ENCODE measurements around the gene HSPB9. TPM values are rescaled to one million over a fixed set of nuclear protein-coding genes. Genes with fewer than 3 reads are reported as not detected.

The HSPB9 gene
- total and polyA plus RNA-seq, 9 of the 15 experiments (the other 6 are each of a cell fraction or from before 2014, with no cell fraction given) = 0.04 to 0.16 (median 0.08) TPM; not detected in 3

DNA sequence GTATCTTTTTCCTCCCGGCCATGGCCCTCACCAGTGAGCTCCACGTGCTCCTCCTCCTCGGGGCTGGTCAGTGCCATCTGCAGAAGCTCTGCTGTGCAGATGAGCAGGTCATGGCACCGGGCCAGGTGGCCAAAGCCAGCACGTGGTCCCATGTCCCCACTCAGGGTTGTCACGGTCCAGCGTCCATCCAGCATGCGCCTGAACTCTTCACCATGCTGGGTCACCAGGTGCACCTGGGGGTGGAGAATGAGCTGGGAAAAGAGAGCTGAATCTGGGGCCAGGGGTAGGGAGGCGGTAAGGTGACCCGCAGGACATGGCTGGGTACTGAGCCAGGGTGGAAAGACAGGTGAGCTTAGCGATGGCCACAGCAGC lies 11.4 kb upstream of the HSPB9 start:
- Histone ChIP-seq H3K9me3 (replicated peaks; ENCODE audit: control insufficient read depth, insufficient read depth, low read depth, low read length) (no peaks in the 10 kb centered on the region), H4K20me1 (replicated peaks; ENCODE audit: control insufficient read depth, insufficient read depth, low read length) (no peaks in the 10 kb centered on the region), H3K27me3 (ENCODE audit: control insufficient read depth in 2 of 2, insufficient read depth in 2 of 2, low read length in 2 of 2) (no peaks in the 10 kb centered on the region), H3K79me2 (ENCODE audit: control insufficient read depth, insufficient read depth, low read length) (no peaks in the 10 kb centered on the region), H3K4me1 (replicated peaks in 1 of 2; ENCODE audit: control insufficient read depth in 2 of 2, insufficient read depth in 2 of 2, low read length in 2 of 2) (peaks cover 12 to 54% of the 10 kb centered on the region in 2 experiments; a peak in 4 of 5 replicates), H3K4me3 (no peak overlapping the region), H3K9ac (ENCODE audit: insufficient read depth in 1 of 2, low read depth in 2 of 2, low read length in 2 of 2) (no peak overlapping the region; a peak in 1 of 4 replicates), H3K27ac (ENCODE audit: extremely low read depth, low read depth, low read length) (no peak overlapping the region), H2AFZ (ENCODE audit: low read depth, low read length) (no peak overlapping the region), H3K36me3 (ENCODE audit: control insufficient read depth, insufficient read depth, low read length) (peaks cover 29% of the 10 kb centered on the region; the same call in 2 of the 3 replicates), H3K9me1 (ENCODE audit: control insufficient read depth, insufficient read depth, low read length) (no peaks in the 10 kb centered on the region), H3K4me2 (ENCODE audit: insufficient read depth, low read length) (no peak overlapping the region)
- DNase-seq (ENCODE audit: extremely low read depth in 1 of 4, low spot score in 3 of 4) (no peak), FAIRE-seq (no peak), ATAC-seq (no peak)
- BruUV-seq (replicated peaks) = no TSS peak
- ChIA-PET CTCF (ENCODE audit: low intra/inter-chr PET ratio) (interaction anchor here (0.6 kb wide), 1 partner anchor 91 kb away, joined by 3 read pairs; the partner anchor contains the start of gene NKIRAS2), POLR2A (interaction anchor here (0.7 to 2.0 kb wide), 3 partner anchors 9 to 146 kb away, joined by 3 to 6 read pairs (median 3); partner anchors contain the start of gene KAT2A)
- TF ChIP-seq POLR2G (IDR thresholded peaks at IDR 0.05; ENCODE audit: low read depth, low read length) (0 out of 2 replicates have a peak, but pooled peaks have one; percentile 3), NFIC (IDR thresholded peaks at IDR 0.05) (peak; percentile 81), TCF7L2 (IDR thresholded peaks at IDR 0.05; ENCODE audit: low read depth, low read length) (no peak), USF1 (CRISPR knock-in tag; IDR thresholded peaks at IDR 0.05) (peak; percentile 20; the same call in 1 of the 2 replicates), E2F6 (IDR thresholded peaks at IDR 0.05; ENCODE audit: borderline replicate concordance in 1 of 2, extremely low read depth in 1 of 2, insufficient read depth in 1 of 2, insufficient read length in 1 of 2, low read depth in 1 of 2, low read length in 1 of 2, poor library complexity in 1 of 2, severe bottlenecking in 1 of 2) (no peak)
- intact Hi-C loops (cut with micrococcal nuclease) = no loop called here
- in situ Hi-C loops (cut with MboI) = loop anchor here (5.0 to 25.0 kb wide), 3 partner anchors 84 to 374 kb away; partner anchors contain the start of gene HAP1
- 58% methylated on average over 11 of the region's 11 CpGs for WGBS (ENCODE audit: insufficient coverage, low coverage, missing lambda C conversion rate)
